Prostate gland (tissue), 2 donors: Measurements from ENCODE around the gene DNASE1L2. TPM values are rescaled to one million over a fixed set of nuclear protein-coding genes. Genes with fewer than 3 reads are reported as not detected.

Experiments used
- DNase-seq: peaks from one replicate; pipeline ENCODE4 v3.0.0-alpha.2; 2019; ENCODE audit warnings: low spot score
- H3K27ac ChIP-seq, 2 donors: fragments of 200-600 bp; sonication (generic); 2 replicates each; pipeline ENCODE4 v1.5.1; 2017 to 2019
- H3K27me3 ChIP-seq: fragments of 200-600 bp; sonication (generic); replicated peaks from 2 replicates; pipeline ENCODE4 v1.5.1; 2019; ENCODE audit not compliant: insufficient read depth
- H3K36me3 ChIP-seq, 2 donors: fragments of 200-600 bp; sonication (generic); 1 replicate in 1 of 2; 2 replicates in 1 of 2; pipeline versions ENCODE4 v1.5.1 to v1.8.1; 2017 to 2019
- H3K4me1 ChIP-seq: fragments of 200-600 bp; sonication (generic); replicated peaks from 2 replicates; pipeline ENCODE4 v1.5.1; 2019
- H3K4me3 ChIP-seq, 2 donors: fragments of 200-600 bp; sonication (generic); 2 replicates each; pipeline ENCODE4 v1.5.1; 2017 to 2019
- H3K9me3 ChIP-seq: fragments of 200-600 bp; sonication (generic); 2 replicates; pipeline ENCODE4 v1.5.1; 2017
- CTCF ChIP-seq, 4 experiments: fragments of 200-600 bp in 2 of 4; fragments of 450-650 bp in 2 of 4; sonication (generic) in 2 of 4; IDR thresholded peaks; 1 replicate in 3 of 4; 2 replicates in 1 of 4; pipeline ENCODE4 v1.5.1; 2016 to 2019; ENCODE audit warnings: antibody characterized with exemption in 4 of 4, mild to moderate bottlenecking in 2 of 4, moderate library complexity in 2 of 4
- POLR2A ChIP-seq: fragments of 450-650 bp; IDR thresholded peaks from one replicate; pipeline ENCODE4 v1.6.1; 2016; ENCODE audit warnings: antibody characterized with exemption, mild to moderate bottlenecking
- POLR2AphosphoS5 ChIP-seq: sonication (generic); formaldehyde crosslinking; IDR thresholded peaks from one replicate; pipeline ENCODE4 v1.6.1; 2017; ENCODE audit warnings: antibody characterized with exemption
- WGBS: methylation state at CpG from one replicate; pipeline ENCODE4 v1.1.5; 2018; 5-methylcytosine and 5-hydroxymethylcytosine counted together
- intact Hi-C: fragments of 100-400 bp; cut with DNase I; formaldehyde crosslinking; loops from one replicate; pipeline ENCODE4 v1.14.2; 2022
- total RNA-seq, 2 donors: library from RNA; depleted of rRNA; stranded (reverse); fragments of >200 nt; gene quantifications; one replicate each; pipeline ENCODE4 v1.1.0, GENCODE V29; 2016

The DNASE1L2 gene
- total RNA-seq, 2 donors from 2014 or later = 0.77 to 4.6 TPM

- intact Hi-C loops = no loop called here
- H3K27me3 ChIP-seq = no peaks in the 10 kb centered on the region
- peaks cover 19% of the 10 kb centered on the region for H3K4me1 ChIP-seq
- peak overlapping the region in 1 of 2 donors; percentile 70 for H3K4me3 ChIP-seq
- peaks cover 0 to 15% of the 10 kb centered on the region in 2 donors for H3K36me3 ChIP-seq
- 48% methylated on average over 18 of the region's 19 CpGs for WGBS
- peak; percentile 39 for DNase-seq
- TF ChIP-seq CTCF (IDR thresholded peaks at IDR 0.05) (no peak), POLR2AphosphoS5 (peak; percentile 39), POLR2A (no peak)
- H3K9me3 ChIP-seq = no peaks in the 10 kb centered on the region
- no peak overlapping the region for H3K27ac ChIP-seq
Observed at GRCh38 chr16:2212362-2213324, 23.6 kb upstream of the DNASE1L2 start.

- H3K4me3 ChIP-seq = peak overlapping the region; percentile 59 to 70
- TF ChIP-seq POLR2AphosphoS5 (no peak), POLR2A (no peak), CTCF (IDR thresholded peaks at IDR 0.05) (no peak)
- DNase-seq = no peak
- H3K27ac ChIP-seq = peak overlapping the region in 1 of 2 donors; percentile 51
- peaks cover 0 to under 1% of the 10 kb centered on the region in 2 donors for H3K36me3 ChIP-seq
- H3K4me1 ChIP-seq = peaks cover 19% of the 10 kb centered on the region
- no peaks in the 10 kb centered on the region for H3K9me3 ChIP-seq
- H3K27me3 ChIP-seq = no peaks in the 10 kb centered on the region
- intact Hi-C loops = no loop called here
- 1% methylated on average over 52 of the region's 98 CpGs for WGBS
Observed at GRCh38 chr16:2213817-2214718, 22.2 kb upstream of the DNASE1L2 start.

GRCh38 chr16:2214719-2214968 is 21.6 kb upstream of the DNASE1L2 start, which contains the start of gene PGP:
PGP (minus strand) TSS chr16:2214840; CDS start chr16:2214777, 63 bp downstream.
- H3K4me1 ChIP-seq = peaks cover 19% of the 10 kb centered on the region
- H3K27ac ChIP-seq = peak within 1 kb of the TSS; percentile 83 to 86
- no peaks in the 10 kb centered on the region for H3K27me3 ChIP-seq
- H3K9me3 ChIP-seq = no peaks in the 10 kb centered on the region
- DNase-seq = no peak
- WGBS = 1% methylated on average over 25 of the region's 48 CpGs
- peak within 1 kb of the TSS; percentile 59 to 70 for H3K4me3 ChIP-seq
- TF ChIP-seq POLR2AphosphoS5 (no peak), CTCF (IDR thresholded peaks at IDR 0.05) (no peak), POLR2A (no peak)
- intact Hi-C loops = no loop called here
- H3K36me3 ChIP-seq = no peaks in the 10 kb centered on the region

GRCh38 chr16:2216330-2216729 is 19.9 kb upstream of the DNASE1L2 start:
- H3K27ac ChIP-seq = no peak overlapping the region
- intact Hi-C loops = no loop called here
- TF ChIP-seq CTCF (IDR thresholded peaks at IDR 0.05) (no peak), POLR2A (no peak), POLR2AphosphoS5 (no peak)

More at GRCh38 chr16:2216330-2216729, 19.9 kb upstream of the DNASE1L2 start:
- H3K36me3 ChIP-seq = no peaks in the 10 kb centered on the region
- H3K4me1 ChIP-seq = peaks cover 19% of the 10 kb centered on the region
- H3K9me3 ChIP-seq = no peaks in the 10 kb centered on the region
- H3K27me3 ChIP-seq = no peaks in the 10 kb centered on the region
- WGBS = 94% methylated on average over 4 of the region's 4 CpGs
- DNase-seq = no peak
- no peak overlapping the region for H3K4me3 ChIP-seq
